Measurements from ENCODE around the gene DENND4B.

The DENND4B gene

DNA sequence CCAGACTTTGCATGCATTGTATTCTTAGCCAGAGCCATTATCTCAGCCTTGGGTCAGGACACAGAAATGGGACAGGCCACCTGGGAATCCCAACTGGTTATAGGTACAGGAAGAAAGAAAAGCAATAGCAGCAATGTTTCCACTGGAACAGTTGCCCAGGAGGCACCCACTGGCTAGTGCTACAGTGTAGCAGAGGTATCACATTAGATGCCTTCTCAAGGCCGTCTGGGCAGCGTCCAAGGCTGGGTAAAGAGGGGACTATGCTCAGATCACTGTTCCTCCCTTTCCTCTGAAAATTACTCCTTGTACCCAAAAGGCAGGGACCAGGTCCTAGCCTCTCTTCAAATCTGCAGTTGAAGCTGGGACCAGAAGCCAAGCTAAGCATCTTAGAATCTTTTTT, 23.8 kb upstream of the DENND4B start:
- no peak for DNase-seq (ENCODE audit: low spot score)

DNA sequence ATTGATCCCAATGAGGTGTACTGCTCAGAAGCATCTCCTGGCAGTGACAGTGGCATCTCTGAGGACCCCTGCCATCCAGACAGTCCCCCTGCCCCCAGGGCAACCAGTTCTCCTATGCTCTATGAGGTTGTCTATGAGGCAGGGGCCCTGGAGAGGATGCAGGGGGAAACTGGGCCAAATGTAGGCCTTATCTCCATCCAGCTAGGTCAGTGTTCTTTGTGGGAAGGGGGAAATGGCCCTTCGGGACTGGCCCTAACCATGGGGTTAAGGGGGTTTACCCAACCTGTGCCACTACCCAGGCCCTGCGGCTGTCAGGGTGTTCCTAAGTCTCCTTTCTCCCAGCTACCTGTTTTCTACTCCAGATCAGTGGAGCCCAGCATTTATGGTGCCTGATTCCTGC, 22.5 kb upstream of the DENND4B start:
- no peak for DNase-seq (ENCODE audit: low spot score)

DNA sequence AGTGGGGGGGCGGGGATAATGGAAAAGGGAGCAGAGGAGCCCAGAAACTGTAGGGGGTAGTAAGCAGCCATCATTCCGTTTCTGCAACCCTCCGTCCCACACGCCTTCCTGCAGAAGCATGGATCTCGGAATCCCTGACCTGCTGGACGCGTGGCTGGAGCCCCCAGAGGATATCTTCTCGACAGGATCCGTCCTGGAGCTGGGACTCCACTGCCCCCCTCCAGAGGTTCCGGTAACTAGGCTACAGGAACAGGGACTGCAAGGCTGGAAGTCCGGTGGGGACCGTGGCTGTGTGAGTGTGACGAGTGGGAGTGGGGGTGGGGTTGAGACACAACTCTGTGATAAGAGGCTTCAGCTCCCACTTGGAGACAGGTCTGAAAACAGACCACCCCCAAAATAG, 21.9 kb upstream of the DENND4B start:
- no peak for DNase-seq (ENCODE audit: low spot score)

DNA sequence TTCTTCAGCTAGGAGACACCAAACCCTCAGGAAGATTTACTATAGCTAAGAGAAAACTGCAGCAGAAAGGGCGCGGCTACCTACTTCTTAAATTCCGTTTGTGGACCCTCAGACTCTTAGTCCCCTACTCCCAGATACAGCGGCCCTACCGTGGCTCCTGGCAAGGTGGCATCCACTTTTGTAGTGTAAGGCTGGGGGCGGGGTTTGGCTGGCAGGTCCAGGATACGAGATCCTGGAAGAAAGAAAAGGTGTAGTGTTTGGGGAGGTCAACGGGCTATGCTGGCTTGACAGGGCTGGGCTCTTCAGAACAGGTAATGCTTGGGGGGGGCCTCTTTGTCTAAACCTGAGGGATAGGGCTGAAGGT, 21.5 kb upstream of the DENND4B start:
- no peak for DNase-seq (ENCODE audit: low spot score)

DNA sequence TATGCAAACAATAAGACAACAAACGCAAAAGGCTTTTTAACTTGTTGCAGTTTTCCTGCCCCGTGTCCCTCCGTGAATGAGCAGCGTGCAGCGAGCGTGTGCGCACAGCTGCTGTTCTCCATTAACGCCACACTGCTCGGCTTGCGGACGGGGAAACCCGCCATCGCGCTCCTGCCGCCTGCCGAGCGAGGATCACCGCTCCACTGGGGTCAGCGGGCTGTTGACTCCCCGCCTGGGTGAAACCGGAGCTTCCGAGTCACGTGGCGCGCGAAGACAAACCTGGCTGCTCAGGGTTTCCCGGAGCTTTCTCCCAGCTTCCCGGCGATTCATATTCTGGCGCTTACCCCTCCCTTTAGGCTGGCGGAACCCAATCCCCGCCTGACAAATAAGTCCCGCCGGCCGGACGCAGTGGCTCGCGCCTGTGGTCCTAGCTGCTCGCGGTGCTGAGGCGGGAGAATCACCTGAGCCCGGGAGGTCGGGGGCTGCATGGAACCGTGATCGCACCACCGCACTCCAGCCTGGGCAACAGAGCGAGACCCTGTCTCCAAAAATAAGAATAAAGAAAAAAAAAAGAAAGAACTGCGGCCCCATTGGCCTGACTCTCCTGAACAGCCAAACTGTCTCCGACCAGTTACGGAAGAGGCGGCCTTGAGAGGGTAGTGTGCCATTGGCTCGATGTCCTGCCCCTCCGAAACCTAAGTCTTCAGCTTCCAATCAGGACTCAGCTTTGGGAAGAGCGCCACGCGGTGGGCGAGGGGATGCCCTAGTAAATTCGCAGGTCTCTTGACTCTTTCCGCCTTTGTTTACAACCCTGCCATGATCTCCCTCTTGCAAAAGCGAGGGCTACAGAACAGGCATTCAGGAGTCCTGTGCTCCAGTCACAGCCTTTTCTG, 20.8 kb upstream of the DENND4B start, which contains the start of gene CREB3L4:
CREB3L4 (plus strand) TSS at position 796 of the 893 bp plus-strand sequence. CDS start 624 bp downstream, outside the sequence.
- DNase-seq (ENCODE audit: low spot score) = peak; percentile 97

DNA sequence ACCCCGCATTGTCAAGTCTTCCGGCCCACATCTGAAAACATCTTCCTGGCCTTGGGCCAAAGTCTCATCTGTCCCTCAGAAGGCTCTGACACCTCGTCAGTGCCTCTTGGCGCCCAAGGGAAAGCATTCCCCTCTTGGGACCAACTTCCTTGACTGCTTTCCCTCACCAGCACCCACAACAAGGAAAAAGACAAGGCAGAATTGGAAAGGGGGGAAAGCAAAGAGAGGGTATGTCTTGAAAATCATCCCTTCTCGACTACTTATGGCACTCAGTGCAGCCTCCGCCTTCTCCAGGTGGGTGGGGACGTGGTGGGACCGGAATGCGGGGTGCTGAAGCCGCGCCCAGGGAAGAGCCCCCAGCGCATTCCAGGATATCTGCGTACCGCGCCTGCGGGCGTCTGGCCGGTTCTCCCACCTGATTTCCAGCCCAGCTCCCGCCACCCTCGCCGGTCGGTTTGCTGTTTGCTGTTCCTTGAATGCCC, 17.4 kb upstream of the DENND4B start:
- peak; percentile 79 for DNase-seq (ENCODE audit: low spot score)

DNA sequence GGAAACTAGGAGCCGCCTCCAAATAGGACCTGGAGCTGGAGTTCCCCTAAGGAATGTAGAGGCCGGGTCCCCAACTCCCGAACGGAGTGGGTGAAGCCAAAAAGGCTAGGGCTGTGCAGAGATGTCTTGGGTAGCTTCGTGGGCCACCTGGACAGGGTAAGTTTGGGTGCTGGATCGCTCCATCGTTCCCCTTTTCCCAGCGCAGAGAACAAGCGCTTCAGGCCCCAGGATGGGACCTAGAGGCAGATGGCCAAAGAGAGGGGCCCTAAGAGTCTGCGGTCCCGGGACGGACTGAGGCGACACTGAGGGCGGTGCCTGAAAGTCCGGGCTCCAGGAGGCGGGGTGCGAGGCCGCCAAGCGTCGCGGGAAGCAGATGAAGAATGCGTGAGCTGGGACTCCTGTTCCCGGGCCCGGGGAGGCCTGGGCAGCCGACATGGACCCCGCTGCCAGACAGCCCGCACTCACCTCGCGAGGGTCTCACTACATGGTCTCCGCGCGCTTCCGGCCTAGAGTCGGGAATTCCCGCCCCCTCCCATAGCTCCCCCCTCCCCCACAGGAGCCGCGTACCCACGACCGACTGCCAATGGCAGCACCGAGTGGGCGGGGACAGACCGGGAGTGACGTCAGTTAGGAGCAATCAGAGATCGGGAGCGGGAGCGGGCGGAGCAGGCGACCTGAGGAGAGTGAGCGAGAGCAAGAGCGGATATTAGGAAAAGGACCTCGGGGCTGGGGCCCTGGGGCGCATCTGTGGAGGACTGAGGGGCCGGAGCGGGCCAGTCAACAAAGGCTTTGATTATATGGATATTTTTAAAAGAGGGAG, 16.7 kb upstream of the DENND4B start, which contains the start of gene SLC39A1:
SLC39A1 (minus strand) TSS at position 508 of the 820 bp plus-strand sequence. CDS start 822 bp downstream, outside the sequence.
- DNase-seq (ENCODE audit: low spot score) = peak; percentile 97

DNA sequence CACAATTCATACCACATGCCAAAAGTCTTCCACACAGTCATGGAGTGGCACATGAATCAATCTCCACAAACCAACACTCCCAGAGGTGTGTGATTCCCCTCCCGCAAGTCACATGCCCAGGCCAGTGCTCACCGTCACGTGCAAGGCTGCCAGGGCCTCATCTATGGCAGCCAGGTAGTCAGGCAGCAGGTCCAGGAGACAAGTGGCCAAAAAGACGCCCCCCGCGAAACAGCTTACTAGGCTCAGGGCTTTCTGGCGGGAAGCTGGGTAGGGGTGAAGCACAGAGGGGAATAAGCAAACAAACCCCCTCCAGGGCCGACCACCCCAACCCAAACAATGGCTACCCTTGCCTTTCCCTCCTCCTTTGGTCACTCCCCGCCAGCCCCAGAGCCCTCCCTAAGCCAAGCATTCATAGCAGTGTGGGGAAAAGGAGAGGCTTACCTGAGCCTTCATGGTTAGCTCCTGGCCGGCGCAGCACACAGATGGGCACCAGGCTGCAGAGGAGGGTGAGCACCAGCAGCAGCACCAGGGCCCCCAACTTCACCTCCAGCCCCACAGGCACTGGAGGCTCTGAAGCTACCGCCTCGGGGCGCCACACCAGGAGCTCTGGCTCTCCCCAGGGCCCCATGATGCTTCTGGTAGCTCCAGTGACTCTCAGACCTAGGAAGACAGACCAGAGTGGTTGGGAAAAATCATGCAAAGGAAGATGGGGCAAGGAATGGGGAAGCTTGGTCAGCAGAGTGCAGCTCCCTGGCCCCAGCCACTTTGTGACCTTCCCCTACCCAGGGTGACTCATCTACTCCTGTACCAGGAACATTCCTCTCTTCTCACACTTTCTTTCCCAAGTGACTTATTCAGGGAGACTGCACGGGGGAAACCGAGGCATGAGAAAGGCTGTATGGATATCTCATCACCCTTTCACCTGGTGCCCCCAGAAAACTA, 15.8 kb upstream of the DENND4B start:
- DNase-seq (ENCODE audit: low spot score) = peak; percentile 85

DNA sequence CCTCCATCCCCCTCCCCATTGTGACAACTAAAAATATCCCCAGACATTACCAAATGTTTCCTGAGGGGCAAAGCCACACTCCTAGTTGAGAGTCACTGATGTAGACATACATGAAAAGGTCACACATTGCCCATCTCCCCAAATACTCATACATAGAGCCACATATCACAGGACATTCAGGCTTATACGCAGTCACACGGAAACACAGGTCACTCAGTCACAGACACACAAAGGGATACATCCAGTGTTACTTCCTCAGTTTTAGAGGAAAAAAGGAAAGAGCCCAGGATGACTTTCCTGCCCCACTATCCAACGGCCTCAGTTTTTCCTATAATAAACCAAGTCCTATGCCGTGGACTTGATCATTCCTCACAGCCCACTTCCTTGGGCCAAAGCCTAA, 14.9 kb upstream of the DENND4B start:
- no peak for DNase-seq (ENCODE audit: low spot score)

DNA sequence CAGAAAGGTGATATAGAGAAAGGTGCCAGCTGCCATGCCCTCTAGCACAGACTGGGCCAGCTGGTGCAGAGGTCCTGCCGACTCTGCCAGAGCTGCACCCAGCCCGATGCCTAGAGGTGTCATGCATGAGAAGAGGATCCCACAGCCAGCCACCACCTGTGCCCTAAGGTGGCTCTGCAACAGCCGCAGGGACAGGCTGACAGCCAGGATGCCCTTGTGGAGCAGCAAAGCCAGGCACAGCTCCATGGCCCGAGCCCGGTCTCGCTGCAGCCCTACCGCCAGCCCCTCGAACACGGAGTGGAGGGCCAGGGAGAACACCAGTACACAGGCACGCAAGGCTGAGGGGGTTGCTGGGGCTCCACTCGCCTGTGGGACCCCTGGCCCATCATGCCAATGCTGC, 13.7 kb upstream of the DENND4B start:
- DNase-seq (ENCODE audit: low spot score) = no peak

DNA sequence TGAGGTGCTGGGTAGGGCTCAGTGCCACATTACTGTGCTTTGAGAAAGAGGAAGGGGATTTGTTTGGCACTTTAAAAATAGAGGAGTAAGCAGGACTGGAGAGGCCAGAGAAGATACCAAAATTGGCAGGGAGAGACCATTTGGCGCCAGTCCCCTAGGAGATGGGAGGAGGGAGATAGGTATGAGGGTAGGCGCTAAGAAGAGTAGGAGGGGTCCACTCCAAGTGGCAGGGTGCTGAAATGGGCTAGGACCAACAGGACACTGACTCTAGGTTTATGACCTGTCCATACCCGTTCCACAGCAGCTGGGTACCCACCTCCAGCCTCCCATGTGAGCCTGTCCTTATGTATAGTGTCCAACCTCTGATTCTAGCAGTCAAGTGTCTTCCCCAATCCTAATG, 12.9 kb upstream of the DENND4B start:
- no peak for DNase-seq (ENCODE audit: low spot score)

DNA sequence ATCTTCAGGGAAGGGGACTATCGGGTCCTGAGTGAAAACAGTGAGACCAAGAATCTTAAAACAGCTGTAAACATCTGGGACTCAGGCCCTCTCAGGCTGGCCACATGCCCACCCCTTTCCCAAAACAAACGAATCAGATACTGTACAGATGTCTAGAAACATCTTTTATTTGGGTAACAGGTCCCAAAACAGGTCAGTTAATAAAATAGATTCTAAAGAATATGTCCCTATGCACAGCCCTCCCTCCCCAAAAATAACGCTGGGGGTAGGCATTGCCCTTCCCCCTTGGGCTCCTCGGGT, 12.4 kb upstream of the DENND4B start:
- DNase-seq (ENCODE audit: low spot score) = no peak

DNA sequence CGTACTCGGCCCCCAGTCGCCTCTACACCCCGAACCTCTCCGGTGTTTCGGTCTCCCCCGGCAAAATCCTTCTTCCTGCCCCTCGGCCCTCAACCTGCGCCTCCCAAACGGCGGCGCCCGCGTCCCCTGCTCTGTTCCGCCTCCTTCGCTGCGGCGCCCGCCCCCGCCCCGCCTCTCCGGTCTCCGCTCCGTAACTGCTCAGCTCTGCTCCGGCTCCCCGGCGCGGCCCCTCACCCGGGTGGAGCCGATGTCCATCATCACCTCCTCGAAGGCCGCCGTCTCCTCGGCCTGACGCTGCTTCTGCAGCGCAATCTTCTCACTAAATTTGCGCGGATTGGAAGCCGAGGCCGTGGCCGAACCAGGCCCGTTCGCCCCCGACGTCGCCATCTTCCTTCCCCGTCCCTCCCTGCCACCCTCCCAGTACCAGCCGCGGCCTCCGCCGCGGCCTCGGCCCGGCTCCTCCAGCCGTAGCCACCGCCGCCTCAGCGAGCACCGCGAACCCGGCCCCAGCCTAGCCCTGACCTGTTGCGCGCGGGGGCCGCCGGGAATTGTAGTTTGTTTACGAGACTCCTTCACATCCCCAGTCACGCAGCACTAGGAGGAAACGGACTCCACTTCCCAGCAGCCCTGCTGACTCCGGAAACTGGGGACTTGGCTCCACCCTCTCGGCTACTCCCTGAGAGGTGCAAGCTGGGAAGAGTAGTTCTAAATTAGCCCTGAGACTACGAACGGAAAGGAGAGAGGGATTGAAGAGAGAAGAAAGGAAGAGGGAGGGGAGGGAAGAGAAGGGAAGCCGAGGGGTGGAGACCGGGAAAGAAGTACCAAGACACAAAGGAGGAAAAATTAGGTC, 11.8 kb upstream of the DENND4B start, which contains the start of gene CRTC2:
CRTC2 (minus strand) TSS at position 502 of the 850 bp plus-strand sequence; CDS start at position 387, 115 bp downstream.
- peak; percentile 98 for DNase-seq (ENCODE audit: low spot score)

DNA sequence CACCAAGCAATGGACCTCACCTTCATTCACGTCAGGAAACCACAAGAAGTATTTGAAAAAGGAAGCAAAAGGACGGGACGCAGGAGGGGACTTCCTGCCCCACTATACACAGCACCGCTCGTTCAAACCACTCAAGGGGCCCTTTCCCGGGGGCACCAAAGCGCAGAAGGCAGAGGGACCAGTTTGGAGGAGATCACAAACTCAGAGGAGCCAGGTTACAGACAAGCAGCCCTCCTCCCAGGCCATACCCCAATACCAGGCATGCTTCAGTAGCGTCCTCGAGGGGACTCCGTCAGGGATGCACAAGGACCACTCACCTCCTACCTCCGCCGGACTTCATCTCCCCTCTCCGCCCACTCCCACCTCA, 11.2 kb upstream of the DENND4B start:
- peak; percentile 38 for DNase-seq (ENCODE audit: low spot score)

DNA sequence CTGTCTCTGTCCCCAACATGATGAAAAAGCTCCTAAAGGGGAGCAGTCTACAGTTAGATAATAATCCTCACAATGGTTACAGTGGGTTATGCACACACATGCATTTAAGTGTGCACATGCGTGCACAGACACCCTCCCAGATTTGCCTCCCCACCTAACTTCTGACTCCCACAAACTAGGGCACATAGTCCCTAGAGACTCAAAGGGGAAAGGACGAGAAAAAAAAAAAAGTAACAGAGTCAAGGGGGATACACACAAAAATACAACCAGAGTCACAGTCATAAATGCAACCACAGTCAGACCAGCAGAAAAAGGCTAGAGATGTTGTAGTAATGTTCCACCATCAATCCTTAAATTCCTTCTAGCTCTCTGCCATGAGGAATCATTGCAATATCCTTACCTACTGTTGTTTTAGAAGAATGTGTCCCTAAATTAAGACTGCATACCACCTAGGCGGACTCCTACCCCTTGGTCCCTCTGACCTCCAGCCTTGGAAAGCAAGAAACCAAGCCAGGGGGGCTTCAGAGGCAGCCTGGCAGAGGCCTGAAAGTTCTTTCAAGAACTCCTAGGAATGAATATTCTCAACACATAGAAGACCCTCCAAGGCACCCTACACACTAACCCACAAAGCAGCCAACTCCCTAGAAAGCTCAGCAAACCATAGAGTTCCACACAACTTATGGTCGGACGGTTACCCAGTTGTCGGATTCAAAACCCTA, 10.6 kb upstream of the DENND4B start:
- no peak for DNase-seq (ENCODE audit: low spot score)

DNA sequence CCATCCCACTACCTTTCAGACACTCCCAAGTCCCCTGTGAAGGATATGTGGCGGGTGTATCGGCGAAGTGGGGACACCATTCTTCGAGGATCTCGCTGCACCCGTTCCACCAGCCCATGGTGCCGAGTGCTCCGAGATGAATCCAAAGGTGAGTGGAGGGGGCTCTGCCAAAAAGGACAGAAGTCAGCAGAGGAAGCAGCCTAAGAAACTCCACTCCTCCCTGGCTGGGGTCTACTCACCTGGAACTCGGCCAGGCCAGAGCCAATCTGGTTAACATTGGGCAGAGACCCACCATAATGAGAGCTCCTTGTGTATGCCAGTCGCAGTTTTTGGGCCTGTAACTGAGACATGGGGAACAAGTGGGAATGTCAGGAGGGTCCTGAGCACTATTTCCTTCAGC, 8.3 kb upstream of the DENND4B start:
- DNase-seq (ENCODE audit: low spot score) = no peak

DNA sequence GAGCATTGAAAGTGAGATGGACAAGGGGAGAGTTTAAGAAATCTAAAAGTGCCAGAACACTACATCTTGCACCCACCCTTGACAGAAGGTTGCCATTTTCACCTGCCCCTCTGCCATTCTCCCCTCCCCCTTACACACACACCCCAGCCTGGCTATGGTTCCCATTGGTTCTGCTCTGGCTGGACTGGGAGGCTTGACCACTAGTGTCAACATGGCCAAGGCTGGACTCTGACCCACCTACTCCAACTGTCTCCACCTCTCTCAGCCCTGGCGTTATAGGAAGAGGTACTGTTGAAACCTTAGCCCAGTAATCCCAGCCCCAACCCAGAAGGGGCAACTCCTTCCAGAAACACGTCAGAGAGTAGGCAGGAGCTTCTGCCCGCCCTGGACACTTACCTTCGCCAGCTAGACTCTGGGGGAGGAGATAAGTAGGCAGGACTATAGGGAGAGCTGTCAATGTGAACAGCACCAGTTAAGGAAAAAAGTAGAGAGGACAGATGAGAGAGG, 7.4 kb upstream of the DENND4B start:
- no peak for DNase-seq (ENCODE audit: low spot score)

DNA sequence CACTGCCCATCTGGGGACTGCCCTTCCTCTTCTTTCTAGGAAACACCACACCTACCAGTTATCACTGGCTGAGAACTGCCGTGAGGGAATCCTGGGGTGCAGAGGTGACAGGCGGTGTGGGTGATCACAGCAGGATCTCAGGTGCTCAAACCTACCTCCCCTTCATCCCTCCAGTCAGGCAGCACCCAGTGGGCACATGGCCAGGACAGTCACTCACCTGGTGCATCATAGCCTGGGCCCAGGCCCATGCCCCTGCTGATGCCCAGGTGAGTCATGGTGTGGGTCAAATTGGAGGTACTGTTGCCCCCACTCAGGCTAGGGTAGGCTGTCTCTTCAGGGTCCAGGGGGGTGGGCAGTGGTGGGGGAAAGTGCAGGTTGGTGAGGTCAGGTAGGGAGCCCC, 5.3 kb upstream of the DENND4B start:
- no peak for DNase-seq (ENCODE audit: low spot score)

DNA sequence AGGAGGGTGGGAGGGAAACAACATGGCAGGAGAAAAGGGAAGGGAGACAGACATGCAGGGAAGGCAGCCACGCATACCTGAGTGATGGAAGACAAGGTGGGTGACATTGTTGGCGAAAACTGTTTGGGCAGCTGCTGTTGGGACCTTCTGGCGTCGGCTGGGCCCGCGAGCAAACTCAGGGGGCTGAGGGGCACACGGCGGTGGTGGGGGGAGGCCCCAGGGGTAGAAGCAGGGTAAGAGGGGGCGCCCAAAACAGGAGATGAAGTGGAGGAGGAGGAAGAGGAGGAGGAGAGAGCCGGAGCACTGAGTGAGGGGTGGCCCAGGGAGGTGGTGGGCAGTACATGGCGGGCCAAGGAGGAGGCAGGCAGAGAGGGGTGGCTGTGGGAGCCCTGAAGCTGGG, 4.7 kb upstream of the DENND4B start:
- DNase-seq (ENCODE audit: low spot score) = no peak

Data from RKO (cell line).